Activated CD8-positive, alpha-beta memory T cell treated with anti-CD3 and anti-CD28 coated beads for 36 hours (primary cell): Measurements from ENCODE around the gene CLMP. TPM values are rescaled to one million over a fixed set of nuclear protein-coding genes. Genes with fewer than 3 reads are reported as not detected.

Experiments
- CTCF ChIA-PET: fragments of 350-600 bp; sonication (Branson Sonifier 250); formaldehyde crosslinking; loops from one replicate; lab custom pipeline; 2021; ENCODE audit warnings: antibody characterized with exemption; lab: Charles Lee
- POLR2A ChIA-PET: fragments of 350-600 bp; sonication (Branson Sonifier 250); formaldehyde crosslinking; loops from one replicate; lab custom pipeline; 2021; ENCODE audit warnings: antibody characterized with exemption; lab: Charles Lee
- total RNA-seq, 2 experiments: library from RNA; stranded (reverse); gene quantifications; one replicate each; pipeline ENCODE4 v1.2.3, GENCODE V29; 2021

The CLMP gene
- total RNA-seq, 2 experiments from 2014 or later = not detected

DNA sequence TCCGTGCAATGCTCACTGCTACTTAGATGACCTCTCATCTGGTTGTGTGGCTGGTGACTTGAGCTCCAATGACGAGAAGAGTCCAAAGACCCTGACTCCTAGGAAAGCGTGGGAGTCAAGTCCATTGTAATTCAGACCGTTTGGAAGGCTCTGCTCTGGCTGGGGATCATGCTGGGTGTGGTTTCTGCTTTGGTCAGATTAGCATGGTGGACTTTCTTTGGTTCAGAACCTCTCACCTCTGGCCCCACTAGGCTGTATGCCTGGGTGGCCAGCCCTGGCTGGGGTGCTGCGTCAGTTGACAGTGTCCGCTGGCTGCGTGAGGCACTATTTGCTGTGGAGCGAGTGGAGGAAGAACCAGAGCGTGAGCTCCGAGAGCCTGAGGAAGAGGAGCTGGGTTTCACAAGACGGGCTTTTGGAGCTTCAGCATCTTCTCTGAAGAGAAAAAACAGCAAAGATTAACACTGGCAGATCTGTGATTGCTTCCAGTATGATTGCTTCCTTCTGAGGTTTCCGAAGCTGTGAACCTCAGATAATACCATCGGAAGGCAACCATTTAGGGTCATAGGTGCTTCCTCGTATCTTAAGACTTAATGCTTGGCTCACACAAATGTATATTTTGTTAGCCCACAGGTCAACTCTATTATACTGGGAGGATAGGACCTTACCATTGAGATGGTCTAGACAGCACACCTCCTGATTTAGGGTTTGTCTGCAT lies 121.5 kb downstream of the CLMP start:
- POLR2A ChIA-PET = interaction anchor here (4.4 kb wide), 1 partner anchor 12 kb away, joined by 33 read pairs; the partner anchor contains the start of gene HSPA8
- CTCF ChIA-PET = interaction anchor here (1.3 kb wide), 1 partner anchor 8 kb away, joined by 4 read pairs; no protein-coding TSS in a partner anchor

GRCh38 chr11:123072762-123073161 lies 122.3 kb downstream of the CLMP start:
- ChIA-PET CTCF (interaction anchor here (0.8 to 1.9 kb wide), 4 partner anchors 9 to 21 kb away, joined by 3 to 4 read pairs (median 4); no protein-coding TSS in a partner anchor), POLR2A (interaction anchor here (4.4 kb wide), 1 partner anchor 11 kb away, joined by 33 read pairs; the partner anchor contains the start of gene HSPA8)

DNA sequence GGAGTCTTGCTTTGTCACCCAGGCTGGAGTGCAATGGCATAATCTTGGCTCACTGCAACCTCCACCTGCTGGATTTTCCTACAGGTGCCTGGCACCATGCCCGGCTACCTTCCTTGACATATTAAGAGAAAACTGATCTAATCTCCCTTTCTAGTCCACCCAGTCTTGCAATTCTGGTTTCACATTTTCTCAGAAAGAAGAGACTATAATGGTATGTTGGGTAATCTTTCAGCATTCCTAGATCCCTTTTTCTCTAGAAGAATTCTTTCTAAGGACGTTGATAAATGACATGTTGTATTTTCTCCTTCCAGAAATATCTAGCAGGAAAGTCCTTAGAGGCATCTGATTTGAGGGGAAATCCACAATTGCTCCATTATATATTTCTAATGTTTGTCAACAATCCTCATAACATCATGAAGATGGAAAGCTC lies 122.7 kb downstream of the CLMP start:
- POLR2A ChIA-PET = interaction anchor here (4.4 kb wide), 1 partner anchor 11 kb away, joined by 33 read pairs; the partner anchor contains the start of gene HSPA8
- CTCF ChIA-PET = interaction anchor here (0.8 to 1.9 kb wide), 4 partner anchors 9 to 21 kb away, joined by 3 to 4 read pairs (median 4); no protein-coding TSS in a partner anchor

- CTCF ChIA-PET = interaction anchor here (0.7 to 1.1 kb wide), 3 partner anchors 12 to 33 kb away, joined by 3 to 6 read pairs (median 4); no protein-coding TSS in a partner anchor
Measured at GRCh38 chr11:123069908-123070821, 124.9 kb downstream of the CLMP start.

GRCh38 chr11:123065621-123066020 lies 129.4 kb downstream of the CLMP start:
- CTCF ChIA-PET = no interaction called here
- POLR2A ChIA-PET = interaction anchor here (0.6 kb wide), 1 partner anchor 13 kb away, joined by 3 read pairs; no protein-coding TSS in a partner anchor

More at GRCh38 chr11:123069908-123070821, 124.9 kb downstream of the CLMP start:
- POLR2A ChIA-PET = interaction anchor here (0.6 to 4.4 kb wide), 5 partner anchors 8 to 214 kb away, joined by 3 to 33 read pairs (median 4); partner anchors contain the start of gene HSPA8

DNA sequence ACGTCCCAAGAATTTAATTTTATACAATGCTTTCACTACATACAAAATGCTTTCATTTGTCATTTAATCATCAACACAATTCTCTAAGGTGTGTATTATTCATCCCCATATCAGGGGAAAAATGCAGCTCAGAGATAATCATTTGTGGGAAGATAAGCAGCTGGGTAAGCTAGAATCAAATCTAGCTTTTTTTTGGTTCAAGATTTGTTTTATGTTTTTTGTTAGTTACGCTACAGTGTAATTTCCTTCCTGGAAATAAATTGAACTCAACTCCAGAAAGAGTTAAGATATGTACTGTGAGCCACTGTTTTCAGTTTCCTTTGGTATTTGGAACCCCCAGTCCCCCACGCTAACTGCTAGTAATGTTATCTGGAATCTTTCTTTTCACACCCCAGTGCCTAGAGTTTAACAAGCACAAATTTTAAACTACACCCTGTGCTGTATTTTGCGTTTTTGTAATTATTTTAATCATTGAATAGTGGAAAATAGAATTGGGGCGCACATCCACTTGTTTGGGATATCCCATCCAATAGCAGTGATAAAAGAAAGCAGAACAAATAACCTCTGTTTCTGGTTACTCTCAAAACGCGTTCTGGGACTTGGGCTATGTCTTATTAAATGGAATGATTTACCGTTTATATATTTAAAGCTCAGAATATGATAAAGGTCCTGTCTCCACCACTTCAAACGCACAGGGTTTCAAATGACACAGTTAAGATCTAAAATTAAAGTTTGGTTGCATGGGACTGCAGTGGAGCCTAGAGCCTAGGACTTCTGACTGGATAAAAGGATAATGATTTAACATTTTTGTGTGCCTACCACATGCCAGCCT lies 131.0 kb downstream of the CLMP start:
- ChIA-PET CTCF (interaction anchor here (1.2 to 1.4 kb wide), 2 partner anchors 9 to 43 kb away, joined by 3 to 4 read pairs; no protein-coding TSS in a partner anchor), POLR2A (interaction anchor here (0.5 to 2.3 kb wide), 6 partner anchors 10 to 220 kb away, joined by 3 to 30 read pairs (median 7); no protein-coding TSS in a partner anchor)

- POLR2A ChIA-PET = interaction anchor here (0.6 to 3.5 kb wide), 6 partner anchors 8 to 225 kb away, joined by 3 to 33 read pairs (median 9); partner anchors contain the start of gene CRTAM
- CTCF ChIA-PET = interaction anchor here (0.6 to 1.4 kb wide), 2 partner anchors 42 to 72 kb away, joined by 3 to 4 read pairs; no protein-coding TSS in a partner anchor
Measured at GRCh38 chr11:123062892-123063825, 131.9 kb downstream of the CLMP start.

DNA sequence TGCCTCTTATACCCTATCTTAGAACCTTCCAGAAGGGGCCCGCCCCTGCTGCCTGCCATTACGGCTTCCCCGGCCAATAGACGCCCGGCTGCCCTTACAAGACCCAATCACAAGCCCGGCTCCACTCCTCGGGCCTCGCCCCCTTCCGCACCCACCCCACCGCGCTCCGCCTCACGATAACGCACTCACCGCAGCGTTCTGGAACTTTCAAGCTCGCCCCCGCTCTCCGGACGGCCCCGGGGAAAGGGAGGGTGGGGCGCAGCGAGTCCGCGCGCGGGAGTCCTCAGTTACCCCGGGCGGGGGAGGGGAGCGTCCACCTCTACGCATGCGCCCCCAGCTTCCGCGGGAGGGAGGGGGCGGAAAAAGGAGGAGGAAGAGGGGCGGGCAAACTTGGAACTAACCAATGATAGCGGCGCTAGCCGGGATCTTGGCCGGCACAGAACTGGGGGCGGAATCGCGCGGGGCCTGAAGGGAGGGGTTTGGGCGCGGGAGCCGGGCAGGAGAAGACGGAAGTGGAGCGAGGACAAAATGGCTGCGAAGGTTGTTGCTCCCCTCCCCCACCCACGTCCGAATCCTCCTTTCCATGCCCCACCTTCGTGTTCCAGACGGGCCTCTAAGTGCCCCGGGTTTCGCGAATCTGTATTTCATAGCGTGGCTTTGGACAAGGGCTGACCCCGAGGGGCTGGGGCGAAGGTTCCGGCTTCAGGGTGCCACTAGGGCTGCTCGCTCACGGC lies 132.7 kb downstream of the CLMP start:
- ChIA-PET POLR2A (interaction anchor here (0.6 to 3.5 kb wide), 18 partner anchors 8 to 1573 kb away, joined by 3 to 33 read pairs (median 6); partner anchors contain the start of gene CRTAM), CTCF (interaction anchor here (1.3 kb wide), 1 partner anchor 40 kb away, joined by 3 read pairs; no protein-coding TSS in a partner anchor)

DNA sequence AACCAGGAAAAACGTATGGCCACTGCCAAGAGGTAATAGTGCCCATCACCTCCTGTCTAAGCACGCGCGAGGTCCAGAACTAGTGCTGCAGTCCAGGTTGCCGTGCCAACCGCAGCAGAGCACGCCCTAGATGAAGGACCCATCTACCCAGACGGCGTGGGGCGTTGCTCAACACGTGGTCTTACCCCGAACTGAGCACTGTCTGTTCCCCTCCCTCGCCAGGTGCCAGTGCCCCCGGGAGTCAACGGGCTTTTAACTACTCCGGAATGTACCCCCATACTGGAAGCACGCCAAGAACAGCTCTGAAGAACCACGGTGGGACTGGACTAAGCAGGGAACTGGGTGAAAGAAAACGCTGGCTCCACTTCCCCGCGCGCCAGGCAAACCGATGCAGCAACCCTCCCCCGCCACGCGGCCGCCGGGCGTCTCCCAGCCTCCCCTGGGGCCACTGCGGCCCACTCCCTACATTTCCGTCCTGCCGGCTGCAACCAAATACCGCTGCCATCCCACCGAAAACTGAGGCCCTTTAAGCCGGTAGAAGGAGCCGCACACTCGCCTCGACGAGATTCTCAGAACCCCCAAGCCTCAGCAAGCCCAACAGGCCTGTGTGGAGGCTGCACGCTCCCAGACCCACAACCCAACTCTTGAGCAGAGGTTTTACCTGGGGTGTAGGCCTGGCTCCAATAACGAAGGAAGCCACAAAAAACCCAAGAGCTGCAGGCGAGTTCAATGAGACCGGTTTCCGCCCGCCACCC lies 133.5 kb downstream of the CLMP start, which contains the start of gene HSPA8:
Gene HSPA8, minus strand, starts transcription at position 734 of the 755 bp plus-strand sequence. CDS start 812 bp downstream, outside the sequence.
- CTCF ChIA-PET = interaction anchor here (1.3 kb wide), 1 partner anchor 39 kb away, joined by 3 read pairs; no protein-coding TSS in a partner anchor
- POLR2A ChIA-PET = interaction anchor here (0.6 to 3.5 kb wide), 17 partner anchors 8 to 1572 kb away, joined by 3 to 33 read pairs (median 6); partner anchors contain the start of gene CRTAM

GRCh38 chr11:123060277-123061000 lies 134.6 kb downstream of the CLMP start:
- CTCF ChIA-PET = no interaction called here
- POLR2A ChIA-PET = interaction anchor here (2.2 to 3.5 kb wide), 2 partner anchors 11 to 22 kb away, joined by 12 to 33 read pairs; no protein-coding TSS in a partner anchor

- CTCF ChIA-PET = interaction anchor here (1.9 kb wide), 1 partner anchor 9 kb away, joined by 4 read pairs; no protein-coding TSS in a partner anchor
- POLR2A ChIA-PET = interaction anchor here (0.9 to 1.1 kb wide), 3 partner anchors 10 to 221 kb away, joined by 3 to 6 read pairs (median 4); partner anchors contain the start of gene CRTAM
Measured at GRCh38 chr11:123059041-123059920, 135.8 kb downstream of the CLMP start.

DNA sequence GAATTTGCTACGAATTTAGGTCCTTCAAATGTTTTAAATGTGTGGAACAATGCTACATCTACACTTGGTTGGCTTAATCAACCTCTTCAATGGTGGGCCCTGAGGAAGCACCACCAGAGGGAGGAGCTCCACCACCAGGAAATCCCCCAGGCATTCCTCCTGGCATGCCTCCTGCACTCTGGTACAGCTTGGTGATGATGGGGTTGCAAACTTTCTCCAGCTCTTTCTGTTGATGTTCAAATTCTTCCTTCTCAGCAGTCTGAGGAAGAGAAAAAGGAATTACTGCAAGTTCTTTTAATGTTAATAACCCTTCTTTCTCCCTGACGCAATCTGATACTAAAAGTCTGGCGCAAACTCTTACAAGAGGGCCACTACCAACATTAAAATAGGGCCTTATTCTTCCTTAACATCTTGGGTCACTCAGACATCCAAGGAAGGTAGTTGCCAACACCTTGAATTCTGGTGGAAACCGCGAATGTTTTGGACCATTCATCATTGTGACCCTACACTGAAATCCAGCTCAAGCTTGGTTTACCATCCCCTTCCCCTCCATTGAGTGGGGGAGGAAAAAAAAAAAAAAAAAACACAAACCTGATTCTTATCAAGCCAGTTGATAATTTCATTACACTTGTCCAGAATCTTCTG lies 137.3 kb downstream of the CLMP start:
- CTCF ChIA-PET = interaction anchor here (1.1 to 1.9 kb wide), 3 partner anchors 10 to 218 kb away, joined by 3 to 4 read pairs (median 3); no protein-coding TSS in a partner anchor
- POLR2A ChIA-PET = interaction anchor here (0.7 to 3.0 kb wide), 4 partner anchors 12 to 218 kb away, joined by 3 to 15 read pairs (median 7); no protein-coding TSS in a partner anchor
